Hepatocyte (in vitro differentiated cells): ENCODE measurements around the gene NADK.

Experiments used
- CTCF ChIP-seq: fragments of 200-600 bp; sonication (generic); IDR thresholded peaks from 2 replicates; pipeline ENCODE4 v1.5.1; 2016; ENCODE audit warnings: antibody characterized with exemption, mild to moderate bottlenecking; ENCODE audit not compliant: poor library complexity
- EZH2 ChIP-seq: fragments of 200-600 bp; sonication (generic); IDR thresholded peaks from 2 replicates; pipeline ENCODE4 v1.6.1; 2016; ENCODE audit warnings: antibody characterized with exemption, mild to moderate bottlenecking, borderline replicate concordance

- TF ChIP-seq CTCF: no peak
- TF ChIP-seq EZH2: no peak
Observed at GRCh38 chr1:1779691-1780597, 1.7 kb upstream of the NADK start.
